NOMO-1 treated with dmso at 0.1 percent for 144 hours (cell line): ENCODE data around the gene TEK.

Source experiments
- DNase-seq: peaks from one replicate; lab custom pipeline; 2025; ENCODE audit not compliant: unreplicated experiment; lab: John Stamatoyannopoulos, UW

The TEK gene

DNA sequence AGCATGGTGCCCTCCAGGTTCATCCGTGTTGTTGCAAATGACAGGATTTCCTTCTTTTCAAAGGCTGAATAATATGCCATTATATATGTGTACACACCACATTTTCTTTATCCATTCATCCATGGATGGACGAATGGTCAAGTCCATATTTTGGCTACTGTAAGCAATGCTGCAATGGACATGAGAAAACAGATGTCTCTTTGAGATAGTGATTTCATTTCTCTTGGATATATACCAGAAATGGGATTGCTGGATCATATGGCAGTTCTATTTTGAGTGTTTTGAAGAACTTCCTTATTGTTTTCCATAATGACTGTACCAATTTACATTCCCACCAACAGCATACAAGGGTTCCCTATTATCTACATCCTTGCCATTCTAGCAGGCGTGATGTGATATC is 67.9 kb downstream of the TEK start:
- DNase-seq = no peak

DNA sequence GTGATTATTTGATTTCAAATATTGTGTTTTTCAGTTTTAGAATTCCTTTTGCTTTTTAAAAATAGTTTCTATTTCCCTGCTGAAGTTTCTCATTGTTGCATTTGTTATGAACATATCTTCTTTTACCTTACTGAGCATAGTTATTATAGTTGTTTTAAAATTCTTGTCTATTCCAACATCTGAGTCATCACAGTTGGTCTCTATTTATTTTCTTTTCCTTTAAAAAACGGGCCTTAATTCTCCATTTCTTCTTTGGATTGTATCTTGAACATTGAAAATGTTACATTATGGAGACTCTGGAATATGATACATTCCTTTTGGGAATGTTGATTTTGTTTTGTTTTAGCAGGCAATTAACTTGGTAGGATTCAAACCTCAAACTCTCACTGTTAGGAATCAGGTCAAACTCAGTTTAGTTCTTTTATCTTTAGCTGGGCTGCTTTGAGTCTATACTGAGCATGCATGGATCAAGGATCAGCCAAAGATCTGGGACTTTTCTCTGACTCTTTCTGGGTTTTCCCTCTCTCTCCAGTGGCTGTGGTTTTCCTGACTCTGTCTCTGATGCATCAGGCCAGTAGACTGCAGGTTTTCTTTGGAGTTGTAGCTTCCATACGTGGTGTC is 70.3 kb downstream of the TEK start:
- DNase-seq = no peak

DNA sequence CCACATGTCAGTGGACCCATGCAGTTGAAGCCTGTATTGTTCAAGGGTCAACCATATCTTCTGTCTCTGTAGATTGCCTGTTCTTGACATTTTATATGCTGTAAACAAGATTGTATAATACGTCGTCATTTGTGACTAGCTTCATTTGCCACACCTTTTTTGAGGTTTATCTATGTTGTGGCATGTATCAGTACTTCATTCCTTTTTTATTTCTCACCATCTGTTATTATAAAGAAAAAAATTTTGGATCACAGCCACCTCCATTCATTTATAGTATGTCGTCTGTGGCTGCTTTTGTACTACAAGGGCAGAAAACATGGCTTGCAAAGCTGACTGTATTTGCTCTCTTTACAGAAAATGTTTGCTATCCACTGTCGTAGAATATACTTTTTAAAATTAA is 72.4 kb downstream of the TEK start:
- no peak for DNase-seq

GRCh38 chr9:27182421-27182820 is 73.4 kb downstream of the TEK start:
- DNase-seq = no peak

DNA sequence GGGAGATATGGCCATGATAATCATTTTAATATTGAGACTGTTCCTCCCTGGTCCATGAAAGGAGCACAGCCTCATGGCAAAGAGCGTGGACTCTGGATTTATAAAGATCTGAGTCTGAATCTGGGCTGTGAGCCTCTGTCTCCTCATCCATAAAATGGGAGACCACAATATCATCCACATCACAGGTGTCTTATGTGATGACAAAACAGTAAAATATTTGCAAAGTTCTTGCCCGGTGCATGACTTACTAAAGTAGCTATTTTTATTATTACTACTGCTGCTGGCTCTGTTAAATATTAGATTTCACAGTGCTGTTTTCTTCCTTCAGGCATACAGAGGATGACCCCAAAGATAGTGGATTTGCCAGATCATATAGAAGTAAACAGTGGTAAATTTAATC is 74.1 kb downstream of the TEK start:
- no peak for DNase-seq

- DNase-seq = no peak
Observed at GRCh38 chr9:27183701-27184100, 74.7 kb downstream of the TEK start.

DNA sequence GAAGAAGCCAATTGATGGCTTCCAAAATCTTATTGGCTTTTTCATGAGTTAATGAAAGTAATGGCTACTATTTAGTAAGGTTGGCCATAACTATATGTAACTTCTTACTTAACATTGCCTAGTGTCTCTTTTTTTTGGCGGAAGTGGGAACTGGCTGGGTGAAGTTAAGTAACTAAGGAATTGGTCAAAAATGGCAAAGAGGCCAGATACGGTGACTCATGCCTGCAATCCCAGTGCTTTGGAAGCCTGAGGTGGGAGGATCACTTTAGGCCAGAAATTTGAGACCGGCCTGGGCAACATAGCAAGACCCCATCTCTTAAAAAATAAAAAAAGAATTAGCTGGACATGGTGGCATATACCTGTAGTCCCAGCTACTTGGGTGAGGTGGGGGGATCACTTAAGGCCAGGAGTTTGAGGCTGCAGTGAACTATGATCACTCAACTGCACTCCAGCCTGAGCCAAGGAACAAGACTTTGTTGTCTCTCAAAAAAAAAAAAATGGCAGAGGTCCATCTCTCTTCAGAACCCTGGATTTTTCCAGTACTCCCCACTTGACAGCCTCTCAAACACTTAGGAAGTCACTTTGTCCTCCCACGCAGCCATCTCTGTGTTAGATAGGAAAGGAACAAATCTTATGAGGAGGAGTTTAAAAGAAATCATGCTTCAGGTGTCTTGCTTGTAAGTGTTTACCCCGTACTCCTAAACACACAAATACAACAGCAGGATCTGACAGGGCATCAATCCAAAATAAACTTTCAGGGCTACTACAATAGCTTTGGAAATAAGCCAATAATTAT is 75.7 kb downstream of the TEK start:
- DNase-seq = no peak

GRCh38 chr9:27188426-27188825 is 79.4 kb downstream of the TEK start:
- no peak for DNase-seq

DNA sequence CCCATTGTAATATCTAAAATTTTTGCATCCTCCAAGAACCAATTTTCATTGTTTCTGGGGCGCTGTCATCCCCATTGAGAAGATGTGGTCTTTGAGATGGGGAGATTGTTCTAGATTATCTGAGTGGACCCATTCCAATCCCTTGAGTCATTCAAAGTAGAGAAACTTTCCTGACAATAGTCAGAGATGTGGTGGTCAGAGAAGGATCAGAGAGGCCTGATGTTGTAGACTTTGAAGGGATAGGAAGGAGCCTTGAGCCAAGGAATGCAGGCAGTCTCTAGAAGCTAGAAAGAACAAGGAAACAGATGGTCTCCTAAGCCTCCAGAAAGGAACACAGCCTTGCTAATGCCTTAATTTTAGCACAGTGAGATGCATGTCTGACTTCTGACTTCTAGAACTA is 80.4 kb downstream of the TEK start:
- no peak for DNase-seq

GRCh38 chr9:27192291-27192960 is 83.4 kb downstream of the TEK start:
- no peak for DNase-seq

GRCh38 chr9:27193886-27194285 is 84.9 kb downstream of the TEK start:
- no peak for DNase-seq

GRCh38 chr9:27194401-27195091 is 85.5 kb downstream of the TEK start:
- no peak for DNase-seq

DNA sequence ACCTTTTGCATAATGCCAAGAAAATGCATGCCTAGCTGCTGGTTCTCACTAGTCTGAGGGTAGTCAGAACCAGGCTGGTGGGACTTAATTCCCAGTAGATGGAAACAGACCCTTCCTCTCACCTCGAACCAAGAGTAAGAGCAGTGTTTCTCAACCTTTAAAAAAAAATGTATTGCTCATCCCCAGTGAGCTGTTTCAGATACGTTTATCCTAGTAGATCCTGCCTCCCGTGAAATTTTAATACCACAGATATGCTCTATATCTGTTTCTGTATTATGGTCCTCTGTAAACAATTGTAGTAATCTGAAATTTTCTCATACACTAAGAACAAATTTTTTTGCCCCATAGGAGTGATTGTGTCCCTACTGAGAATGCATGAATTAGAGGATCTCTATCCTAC is 86.2 kb downstream of the TEK start:
- DNase-seq = no peak

DNA sequence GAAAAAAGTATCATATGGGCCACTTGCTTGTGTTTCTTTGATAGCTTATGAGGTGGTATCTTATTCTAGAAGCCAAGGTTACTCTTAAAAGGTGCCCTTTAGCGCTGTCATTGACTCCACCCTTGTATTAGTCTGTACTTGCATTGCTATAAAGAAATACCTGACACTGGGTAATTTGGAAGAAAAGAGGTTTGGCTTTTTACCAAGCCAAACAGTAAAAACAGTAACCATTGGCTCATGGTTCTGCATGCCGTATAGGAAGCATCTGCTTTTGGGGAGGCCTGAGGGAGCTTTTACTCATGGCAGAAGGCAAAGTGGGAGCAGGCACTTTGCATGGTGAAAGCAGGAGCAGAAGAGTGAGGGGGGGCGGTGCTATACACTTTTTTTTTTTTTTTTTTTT is 87.4 kb downstream of the TEK start:
- no peak for DNase-seq

GRCh38 chr9:27198190-27198589 is 89.2 kb downstream of the TEK start:
- DNase-seq = no peak

- no peak for DNase-seq
Observed at GRCh38 chr9:27202056-27202455, 93.0 kb downstream of the TEK start.

- DNase-seq = no peak
Observed at GRCh38 chr9:27203783-27204182, 94.8 kb downstream of the TEK start.

- no peak for DNase-seq
Observed at GRCh38 chr9:27204578-27204977, 95.6 kb downstream of the TEK start.

GRCh38 chr9:27205198-27205597 is 96.2 kb downstream of the TEK start:
- no peak for DNase-seq

DNA sequence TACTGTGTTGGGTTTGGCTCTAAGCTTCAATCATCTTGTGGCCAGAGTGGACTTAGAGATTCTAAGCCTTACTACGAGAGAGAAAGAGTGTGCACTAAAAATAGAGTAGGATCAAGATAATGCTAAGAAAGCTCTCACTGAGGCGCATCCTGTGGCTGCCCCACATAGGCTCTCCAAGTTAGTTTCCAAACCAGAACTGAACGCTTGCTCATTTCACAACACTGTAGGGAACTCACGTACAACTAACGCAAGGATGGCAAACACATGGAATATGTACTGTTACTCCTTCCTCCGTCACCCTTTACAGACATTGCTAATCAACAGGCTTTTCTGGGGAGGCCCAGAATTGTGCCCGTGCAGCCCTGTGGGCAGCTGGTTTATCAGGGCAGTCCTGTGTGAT is 97.0 kb downstream of the TEK start:
- no peak for DNase-seq

GRCh38 chr9:27209034-27209433 is 100.0 kb downstream of the TEK start:
- no peak for DNase-seq

- no peak for DNase-seq
Observed at GRCh38 chr9:27210588-27210987, 101.6 kb downstream of the TEK start.
